H9 (cell line): ENCODE data around the gene DENND1A. TPM values are rescaled to one million over a fixed set of nuclear protein-coding genes. Genes with fewer than 3 reads are reported as not detected.

Source experiments
- DNase-seq: peaks from one replicate; pipeline ENCODE4 v3.0.0-alpha.2; 2017
- H2AFZ ChIP-seq: one replicate; pipeline ENCODE4 v1.6.1; 2013; ENCODE audit warnings: mild to moderate bottlenecking, low read length, control low read depth, moderate library complexity
- H2AK5ac ChIP-seq: 2 replicates; pipeline ENCODE4 v1.6.1; 2013; ENCODE audit warnings: low read length, control low read depth, mixed read lengths; ENCODE audit not compliant: insufficient read length
- H2BK120ac ChIP-seq: one replicate; pipeline ENCODE4 v1.6.1; 2013; ENCODE audit warnings: low read depth, mild to moderate bottlenecking, low read length, control low read depth, inconsistent platforms; ENCODE audit not compliant: poor library complexity, severe bottlenecking
- H2BK12ac ChIP-seq: 2 replicates; pipeline ENCODE4 v1.6.1; 2013; ENCODE audit warnings: low read length, control low read depth, mixed read lengths, low read depth; ENCODE audit not compliant: insufficient read length
- H2BK15ac ChIP-seq: 2 replicates; pipeline ENCODE4 v1.6.1; 2013; ENCODE audit warnings: low read depth, low read length, control low read depth
- H2BK20ac ChIP-seq: one replicate; pipeline ENCODE4 v1.6.1; 2013; ENCODE audit warnings: low read depth, mild to moderate bottlenecking, low read length, control low read depth, inconsistent platforms; ENCODE audit not compliant: poor library complexity, severe bottlenecking
- H2BK5ac ChIP-seq: 2 replicates; pipeline ENCODE4 v1.6.1; 2013; ENCODE audit warnings: low read length, control low read depth, mixed read lengths; ENCODE audit not compliant: insufficient read length
- H3K14ac ChIP-seq: 2 replicates; pipeline ENCODE4 v1.6.1; 2013; ENCODE audit warnings: low read length, control low read depth; ENCODE audit not compliant: insufficient read depth
- H3K18ac ChIP-seq: 2 replicates; pipeline ENCODE4 v1.6.1; 2013; ENCODE audit warnings: low read depth, mild to moderate bottlenecking, mixed read lengths, low read length, control low read depth; ENCODE audit not compliant: insufficient read length
- H3K23ac ChIP-seq: 2 replicates; pipeline ENCODE4 v1.6.1; 2013; ENCODE audit warnings: low read length, control low read depth, mixed read lengths, low read depth; ENCODE audit not compliant: insufficient read length
- H3K23me2 ChIP-seq: 2 replicates; pipeline ENCODE4 v1.6.1; 2013; ENCODE audit warnings: low read depth, mild to moderate bottlenecking, mixed read lengths, low read length, control low read depth; ENCODE audit not compliant: insufficient read length, poor library complexity, severe bottlenecking
- H3K27ac ChIP-seq: 2 replicates; pipeline ENCODE4 v1.5.1; 2013; ENCODE audit warnings: low read length, control low read depth, mixed read lengths, low read depth; ENCODE audit not compliant: insufficient read length
- H3K27me3 ChIP-seq: 2 replicates; pipeline ENCODE4 v1.6.1; 2013; ENCODE audit warnings: low read length, control low read depth, inconsistent platforms; ENCODE audit not compliant: insufficient read depth
- H3K4ac ChIP-seq: 2 replicates; pipeline ENCODE4 v1.6.1; 2013; ENCODE audit warnings: low read depth, mild to moderate bottlenecking, control low read depth, inconsistent platforms, low read length, moderate library complexity
- H3K4me1 ChIP-seq: 2 replicates; pipeline ENCODE4 v1.6.1; 2013; ENCODE audit warnings: low read length, control low read depth, inconsistent platforms; ENCODE audit not compliant: insufficient read depth
- H3K4me2 ChIP-seq: 2 replicates; pipeline ENCODE4 v1.6.1; 2013; ENCODE audit warnings: low read length, control low read depth, mixed read lengths; ENCODE audit not compliant: insufficient read length, insufficient read depth
- H3K56ac ChIP-seq: 2 replicates; pipeline ENCODE4 v1.6.1; 2013; ENCODE audit warnings: low read depth, mild to moderate bottlenecking, mixed read lengths, low read length, control low read depth; ENCODE audit not compliant: insufficient read length
- H3K79me1 ChIP-seq: 2 replicates; pipeline ENCODE4 v1.6.1; 2013; ENCODE audit warnings: low read depth, mild to moderate bottlenecking, moderate library complexity, low read length, control low read depth, inconsistent platforms; ENCODE audit not compliant: insufficient read depth, poor library complexity, severe bottlenecking
- H3K79me2 ChIP-seq: 2 replicates; pipeline ENCODE4 v1.6.1; 2013; ENCODE audit warnings: low read length, control low read depth, inconsistent platforms; ENCODE audit not compliant: insufficient read depth
- H3K9ac ChIP-seq: 2 replicates; pipeline ENCODE4 v1.6.1; 2013; ENCODE audit warnings: low read length, control low read depth, mixed read lengths; ENCODE audit not compliant: insufficient read length; ENCODE audit errors: extremely low read depth
- H3K9me3 ChIP-seq: one replicate; pipeline ENCODE4 v1.6.1; 2013; ENCODE audit warnings: low read depth, low read length, inconsistent platforms; ENCODE audit not compliant: control insufficient read depth
- H3T11ph ChIP-seq: one replicate; pipeline ENCODE4 v1.6.1; 2013; ENCODE audit warnings: mild to moderate bottlenecking, low read length, control low read depth, inconsistent platforms
- H4K20me1 ChIP-seq: one replicate; pipeline ENCODE4 v1.6.1; 2013; ENCODE audit not compliant: control insufficient read depth, insufficient read length, insufficient read depth
- H4K5ac ChIP-seq: 2 replicates; pipeline ENCODE4 v1.6.1; 2013; ENCODE audit warnings: low read depth, mild to moderate bottlenecking, mixed read lengths, low read length, control low read depth; ENCODE audit not compliant: insufficient read length
- H4K8ac ChIP-seq: replicated peaks from 2 replicates; pipeline ENCODE4 v1.6.1; 2013; ENCODE audit warnings: low read length, control low read depth, mixed read lengths, low read depth; ENCODE audit not compliant: insufficient read length
- H4K91ac ChIP-seq: 2 replicates; pipeline ENCODE4 v1.6.1; 2013; ENCODE audit warnings: low read depth, mild to moderate bottlenecking, moderate library complexity, mixed read lengths, low read length, control low read depth; ENCODE audit not compliant: insufficient read length
- H3K27ac Mint-ChIP-seq, 3 experiments: 2 replicates in 2 of 3; 3 replicates in 1 of 3; pipeline ENCODE4 v1.8.0; 2020 to 2021; ENCODE audit warnings: mixed read lengths in 3 of 3, mild to moderate bottlenecking in 1 of 3, moderate library complexity in 1 of 3
- H3K27me3 Mint-ChIP-seq: 2 replicates; pipeline ENCODE4 v1.8.0; 2021; ENCODE audit warnings: low read depth, mild to moderate bottlenecking, moderate library complexity, mixed read lengths
- H3K36me3 Mint-ChIP-seq, 3 experiments: 2 replicates in 2 of 3; 3 replicates in 1 of 3; pipeline ENCODE4 v1.8.0; 2020 to 2021; ENCODE audit warnings: low read depth in 3 of 3, mixed read lengths in 3 of 3; ENCODE audit not compliant: insufficient read depth in 1 of 3
- H3K4me1 Mint-ChIP-seq, 2 experiments: 2 replicates each; pipeline ENCODE4 v1.8.0; 2020; ENCODE audit warnings: mixed read lengths in 2 of 2
- H3K4me3 Mint-ChIP-seq, 2 experiments: 2 replicates in 1 of 2; 3 replicates in 1 of 2; pipeline ENCODE4 v1.8.0; 2020 to 2021; ENCODE audit warnings: mild to moderate bottlenecking in 2 of 2, mixed read lengths in 2 of 2, moderate library complexity in 1 of 2
- H3K9me3 Mint-ChIP-seq, 2 experiments: 2 replicates in 1 of 2; 3 replicates in 1 of 2; pipeline ENCODE4 v1.8.0; 2020; ENCODE audit warnings: mild to moderate bottlenecking in 2 of 2, mixed read lengths in 2 of 2, moderate library complexity in 1 of 2
- CTCF ChIP-seq: fragments of 200-600 bp; sonication (generic); conservative IDR thresholded peaks from 3 replicates; pipeline ENCODE4 v1.8.0; 2021; ENCODE audit warnings: antibody characterized with exemption, mild to moderate bottlenecking
- WGBS: extraction: QIAGEN DNeasy Blood & Tissue Kit; methylation state at CpG from one replicate; pipeline ENCODE4 v1.1.7; 2013; ENCODE audit warnings: missing lambda C conversion rate, low lambda C conversion rate, mixed read lengths; ENCODE audit not compliant: insufficient read length; ENCODE audit errors: extremely low coverage; 5-methylcytosine and 5-hydroxymethylcytosine counted together
- total RNA-seq: library from RNA; stranded (reverse); gene quantifications from 2 replicates; pipeline ENCODE4 v1.2.1, GENCODE V29; 2021

DENND1A gene
- total RNA-seq, 1 experiment from 2014 or later = 20.4 TPM

GRCh38 chr9:123872710-123873109 is 57.2 kb downstream of the DENND1A start:
- no peak for DNase-seq

More at GRCh38 chr9:123872710-123873109, 57.2 kb downstream of the DENND1A start:
- H3K23ac ChIP-seq = no peak overlapping the region
- H2BK15ac ChIP-seq = no peak overlapping the region
- Mint-ChIP-seq H3K27ac (no peak overlapping the region), H3K4me1 (peaks cover 17 to 22% of the 10 kb centered on the region in 2 experiments), H3K9me3 (no peaks in the 10 kb centered on the region), H3K4me3 (no peak overlapping the region), H3K27me3 (peaks cover 6% of the 10 kb centered on the region), H3K36me3 (peaks cover 6 to 18% (median 12%) of the 10 kb centered on the region in 3 experiments; a peak in 6 of 7 replicates)
- no peak overlapping the region for H2BK120ac ChIP-seq
- no peak overlapping the region for H3T11ph ChIP-seq
- no peak overlapping the region for H4K91ac ChIP-seq
- H4K20me1 ChIP-seq = no peaks in the 10 kb centered on the region
- H3K27me3 ChIP-seq = no peaks in the 10 kb centered on the region
- H3K4me1 ChIP-seq = peaks cover 4% of the 10 kb centered on the region; the same call in 1 of the 2 replicates
- H4K5ac ChIP-seq = no peak overlapping the region
- no peak overlapping the region for H3K4me2 ChIP-seq
- H3K9me3 ChIP-seq = no peaks in the 10 kb centered on the region
- no peak overlapping the region for H4K8ac ChIP-seq
- WGBS = no CpG with 5 or more reads among the region's 1 CpG
- no peak overlapping the region for H2BK12ac ChIP-seq
- no peak overlapping the region for H2BK20ac ChIP-seq
- no peaks in the 10 kb centered on the region for H3K23me2 ChIP-seq
- no peak overlapping the region for H2BK5ac ChIP-seq
- H3K9ac ChIP-seq = no peak overlapping the region
- TF ChIP-seq CTCF = no peak
- no peak overlapping the region for H3K14ac ChIP-seq
- H3K4ac ChIP-seq = no peak overlapping the region
- no peak overlapping the region for H2AK5ac ChIP-seq
- no peak overlapping the region for H2AFZ ChIP-seq
- no peaks in the 10 kb centered on the region for H3K79me2 ChIP-seq
- no peak overlapping the region for H3K18ac ChIP-seq
- H3K79me1 ChIP-seq = peaks cover 3% of the 10 kb centered on the region
- no peak overlapping the region for H3K27ac ChIP-seq
- no peak overlapping the region for H3K56ac ChIP-seq
